GM19025 (cell line): ENCODE measurements around the gene RAB15.

Experiments
- ATAC-seq: cut with Tn5 transposase; IDR thresholded peaks from one replicate; pipeline ENCODE4 v1.9.1; 2021; ENCODE audit warnings: mild to moderate bottlenecking, low read depth, moderate library complexity; ENCODE audit not compliant: unreplicated experiment

The RAB15 gene

DNA sequence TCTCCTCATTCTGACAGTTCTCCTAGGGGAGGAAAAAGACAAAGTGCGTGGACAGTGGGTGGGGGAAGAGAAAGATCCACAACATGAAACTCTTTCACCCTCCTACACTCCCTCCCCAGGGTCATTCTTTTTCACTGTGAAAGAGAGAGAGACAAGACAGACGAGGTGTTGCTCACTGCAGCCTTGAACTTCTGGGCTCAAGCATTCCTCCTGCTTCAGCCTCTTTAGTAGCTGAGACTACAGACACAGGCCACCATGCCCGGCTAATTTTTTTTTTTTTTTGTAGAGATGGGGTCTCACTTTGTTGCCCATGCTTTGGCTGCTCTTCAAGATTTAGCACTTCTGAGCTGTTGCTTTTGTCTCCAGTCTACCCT, 32.3 kb downstream of the RAB15 start:
- no peak for ATAC-seq

DNA sequence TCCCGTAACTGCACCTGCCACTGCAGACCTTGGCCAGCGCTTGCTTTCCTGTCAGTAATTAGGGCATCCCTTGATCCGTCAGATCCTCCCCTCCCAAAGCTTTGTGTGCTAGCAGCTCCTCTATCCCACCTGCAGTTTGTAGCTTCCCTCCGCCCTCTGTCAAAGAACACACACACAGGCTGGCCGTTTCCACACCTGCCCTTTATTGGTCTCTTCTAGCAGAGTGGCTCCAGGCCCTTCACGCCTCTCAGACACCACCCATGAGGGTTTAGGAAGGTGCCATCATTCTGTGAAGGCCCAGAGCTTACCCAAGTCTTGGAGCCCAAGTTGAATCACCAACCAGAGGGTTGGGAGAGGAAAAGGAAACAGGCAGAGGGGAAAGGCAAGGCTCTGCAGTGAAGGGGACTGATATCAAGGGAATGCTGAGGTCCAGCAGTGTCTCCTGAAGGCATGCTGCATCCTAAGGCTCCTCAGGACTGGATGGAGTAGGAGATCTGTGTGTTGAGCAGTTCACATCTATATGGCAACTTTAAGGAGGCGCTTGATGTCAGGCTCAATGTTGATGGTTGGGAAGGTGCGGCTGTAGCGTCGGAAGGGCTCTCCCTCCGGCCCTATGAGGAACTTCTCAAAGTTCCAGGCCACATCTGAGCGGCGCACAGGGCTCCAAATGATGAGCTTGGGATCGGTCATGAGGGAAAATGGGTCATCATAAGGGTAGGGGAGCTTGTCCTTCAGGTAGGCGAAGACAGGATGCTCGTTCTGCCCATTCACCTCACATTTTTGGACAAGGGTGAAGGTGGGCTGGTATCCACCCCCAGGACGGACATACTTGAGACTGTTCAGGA, 32.9 kb downstream of the RAB15 start:
- no peak for ATAC-seq

DNA sequence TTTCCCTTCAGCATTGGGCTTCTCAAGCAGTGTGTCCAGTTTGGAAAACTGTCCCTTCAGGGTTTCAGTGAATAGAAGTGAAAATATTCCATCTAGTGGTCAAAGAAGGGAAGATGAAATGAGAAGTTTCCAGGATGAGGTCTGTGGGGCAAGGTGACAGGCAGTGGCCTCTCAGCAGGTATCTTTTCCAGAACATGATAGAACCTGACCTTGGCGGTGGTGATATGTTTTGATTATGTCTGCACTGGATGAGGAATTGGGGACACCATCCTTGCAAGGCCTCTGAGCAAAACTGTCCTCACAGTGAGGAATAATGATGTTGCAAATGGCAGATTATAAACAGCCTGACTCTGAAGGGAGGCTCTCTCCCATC, 34.3 kb downstream of the RAB15 start:
- ATAC-seq = no peak

DNA sequence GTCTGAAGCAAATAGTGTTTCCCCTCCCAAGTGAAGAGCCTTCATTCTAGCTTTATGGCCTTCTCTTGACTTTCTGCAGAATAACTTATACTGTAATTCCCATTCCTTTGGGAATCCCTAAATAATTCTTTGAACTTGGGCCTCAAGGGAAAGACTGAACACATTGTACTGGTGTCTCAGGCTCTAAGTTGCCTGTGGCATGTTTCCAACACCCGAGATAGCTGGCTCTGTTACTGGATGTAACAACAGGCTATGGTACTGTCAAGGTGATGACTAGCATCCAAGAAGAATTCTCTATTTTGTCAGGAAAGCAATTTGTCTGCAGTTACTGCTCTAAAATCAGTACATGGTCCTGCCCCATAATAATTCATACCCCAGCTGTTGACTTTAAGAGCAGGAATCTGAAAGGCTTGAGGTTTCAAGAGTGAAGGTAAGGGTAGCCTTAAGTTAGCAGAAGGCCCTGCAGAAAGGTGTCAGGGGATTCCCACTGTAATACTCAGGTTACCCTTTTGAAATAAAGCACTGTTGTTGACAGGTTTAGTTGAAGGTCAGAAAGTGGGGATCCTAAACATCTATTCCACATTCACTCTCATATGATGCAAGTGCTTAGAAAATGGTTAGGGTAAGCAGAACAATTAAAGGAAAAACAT, 34.8 kb downstream of the RAB15 start:
- ATAC-seq = no peak

DNA sequence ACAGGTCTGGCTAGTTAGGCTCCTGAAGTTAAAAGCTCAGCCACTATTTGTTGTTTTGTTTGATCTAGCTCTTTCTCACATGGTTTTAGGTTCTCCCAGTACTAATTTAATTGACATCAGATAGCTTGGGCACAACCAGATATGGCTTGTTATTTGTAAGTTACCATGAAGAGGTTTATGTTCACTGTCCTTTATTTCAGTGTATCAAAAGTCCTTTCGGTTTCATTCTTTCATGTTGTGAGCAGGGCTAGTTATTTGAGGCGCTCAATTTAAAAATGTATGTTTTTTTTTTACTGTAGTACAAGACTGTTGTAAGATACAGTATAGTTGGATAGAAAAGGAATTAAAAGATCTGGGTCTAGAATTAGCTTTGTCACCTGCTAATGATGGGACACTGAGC, 36.6 kb downstream of the RAB15 start:
- ATAC-seq = no peak

DNA sequence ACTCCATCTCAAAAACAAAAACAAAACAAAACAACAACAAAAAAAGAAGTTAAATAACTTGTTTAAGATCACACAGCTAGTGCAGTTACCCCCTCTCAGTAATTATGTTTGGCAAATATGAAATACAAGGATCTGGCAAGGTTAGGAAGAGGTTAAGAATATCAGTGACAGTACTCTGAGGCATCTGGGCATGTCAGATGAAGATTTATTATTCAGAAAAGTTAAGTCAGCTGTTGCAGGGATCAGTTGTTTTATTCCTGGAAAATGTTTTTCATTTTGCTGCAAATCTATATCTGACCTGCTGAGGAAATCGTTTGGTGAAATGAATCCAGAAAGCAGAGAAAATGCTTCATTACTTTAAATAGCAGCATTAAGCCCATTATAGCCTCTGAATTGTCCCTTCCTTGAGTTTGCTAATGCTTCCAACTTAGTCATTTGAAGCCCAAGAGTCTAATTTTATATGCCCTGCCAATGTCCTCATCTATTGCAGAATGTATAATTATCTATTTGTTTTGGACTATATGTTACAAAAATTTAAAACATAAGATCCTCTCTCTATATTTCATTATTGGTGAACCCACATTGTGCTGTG, 37.7 kb downstream of the RAB15 start:
- no peak for ATAC-seq

DNA sequence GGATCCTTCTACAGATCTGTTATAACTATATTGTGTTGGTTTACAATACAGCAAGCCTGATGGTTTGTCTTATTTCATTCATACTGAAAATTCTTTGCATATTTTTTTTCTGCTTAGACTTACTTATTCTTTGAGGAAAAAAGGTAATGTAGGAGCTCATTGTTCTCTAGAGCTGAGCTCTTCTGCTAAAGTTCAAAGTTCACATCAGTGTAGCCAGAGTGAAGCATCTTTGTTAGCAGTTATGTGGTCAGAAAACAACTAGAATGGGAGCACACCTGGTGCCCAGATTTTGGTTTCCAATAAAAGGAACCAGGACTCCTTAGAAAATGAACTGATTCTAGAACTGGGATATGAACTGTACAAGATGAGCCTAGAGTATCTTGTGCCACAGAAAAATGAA, 39.9 kb downstream of the RAB15 start:
- ATAC-seq = no peak

DNA sequence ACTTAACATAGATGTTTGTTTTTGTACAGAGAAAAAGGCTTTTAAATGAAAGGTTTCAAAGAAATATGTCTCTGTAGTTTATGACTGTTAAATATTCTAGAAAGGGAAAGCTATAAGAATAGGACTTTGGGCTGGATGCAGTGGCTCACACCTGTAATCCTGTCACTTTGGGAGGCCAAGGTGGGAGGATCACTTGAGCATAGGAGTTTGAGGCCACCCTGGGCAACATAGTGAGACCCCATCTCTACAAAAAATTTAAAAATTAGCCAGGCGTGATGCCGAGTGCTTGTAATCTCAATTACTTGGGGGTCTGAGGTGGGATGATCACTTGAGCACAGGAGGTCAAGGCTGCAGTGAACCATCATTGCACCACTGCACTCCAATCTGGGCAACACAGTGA, 41.0 kb downstream of the RAB15 start:
- no peak for ATAC-seq

DNA sequence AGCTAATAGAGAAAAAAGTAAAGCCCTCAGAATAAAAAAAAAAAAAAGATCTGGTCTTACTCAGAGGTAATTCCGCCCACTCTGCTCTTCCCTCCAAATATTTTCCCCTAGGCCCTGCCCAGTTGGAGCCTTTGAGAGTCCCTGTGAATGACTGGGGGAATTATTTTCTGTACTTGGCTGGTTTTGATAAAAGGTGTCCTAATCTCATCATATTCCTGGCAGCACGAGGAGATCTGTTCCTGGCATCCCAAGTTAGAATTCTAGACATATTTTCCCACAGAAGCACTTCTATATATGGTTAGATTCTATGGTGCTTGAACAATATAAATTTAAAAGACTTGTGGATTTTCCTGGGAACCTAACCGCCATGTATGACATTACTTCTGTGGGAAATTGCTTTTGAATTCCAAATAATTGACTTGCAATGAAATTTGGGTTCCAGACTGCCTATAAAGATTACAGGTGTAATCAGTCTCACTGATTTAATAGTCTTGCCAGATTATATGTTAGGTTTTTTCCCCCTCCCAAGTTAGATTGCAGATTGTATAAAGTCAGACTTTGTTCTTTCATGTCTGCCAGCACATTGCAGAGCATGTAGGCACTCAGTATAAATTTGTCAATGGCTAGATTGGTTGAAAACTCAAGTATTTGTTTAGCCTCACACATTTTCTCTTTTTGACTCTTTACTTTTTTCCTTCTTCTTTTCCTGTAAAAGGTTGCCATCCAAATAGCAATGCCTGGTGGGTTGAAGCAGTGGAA, 41.9 kb downstream of the RAB15 start:
- ATAC-seq = no peak

DNA sequence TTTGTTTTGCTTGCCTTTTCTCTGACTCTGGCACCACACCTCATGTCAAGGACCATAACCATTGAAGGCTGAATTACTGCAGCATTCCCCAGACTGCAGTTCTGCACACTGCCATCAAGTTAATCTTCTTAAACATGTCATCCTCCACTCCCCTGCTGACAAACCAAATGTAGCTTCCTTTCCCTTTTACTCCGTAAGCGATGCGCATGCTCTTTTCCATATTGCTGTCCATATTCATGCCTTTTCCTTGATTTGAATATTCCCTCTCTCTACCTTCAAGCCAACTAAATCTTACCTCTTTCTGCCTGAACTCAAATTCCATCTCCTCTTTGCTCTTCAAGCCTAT, 43.1 kb downstream of the RAB15 start:
- ATAC-seq = no peak

DNA sequence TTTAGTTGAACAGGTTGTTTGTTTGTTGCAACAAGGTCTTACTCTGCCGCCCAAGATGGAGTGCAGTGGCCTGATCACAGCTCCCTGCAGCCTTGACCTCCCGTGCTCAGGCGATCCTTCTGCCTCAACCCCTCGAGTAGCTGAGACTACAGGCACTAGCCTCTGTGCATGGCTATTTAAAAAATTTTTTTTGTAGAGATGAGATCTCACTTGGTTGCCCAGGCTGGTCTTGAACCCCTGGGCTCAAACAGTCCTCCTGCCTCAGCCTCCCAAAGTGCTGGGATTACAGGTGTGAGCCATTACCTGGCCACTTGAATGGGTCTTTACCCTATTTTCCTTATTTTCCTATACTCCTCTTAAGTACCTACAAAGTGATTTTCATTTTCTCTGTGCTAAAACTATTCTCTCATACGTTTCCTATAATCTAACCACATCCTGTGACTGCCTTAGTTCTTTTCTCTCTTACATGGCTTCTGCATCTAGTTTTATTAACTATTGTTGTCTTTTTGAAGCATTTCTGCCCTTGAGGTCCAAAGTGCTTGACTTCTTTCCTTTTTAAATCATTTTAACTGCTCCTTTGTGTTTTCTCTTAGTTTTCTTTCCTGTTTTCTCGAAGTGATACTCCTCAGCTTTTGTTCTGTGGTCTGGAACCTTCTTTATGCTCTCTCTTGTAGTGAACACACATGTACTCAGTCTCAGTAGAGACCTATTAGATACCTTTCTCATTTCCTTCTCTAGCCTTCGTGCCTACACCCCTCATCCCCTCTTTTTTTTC, 43.7 kb downstream of the RAB15 start:
- peak; percentile 67 for ATAC-seq

DNA sequence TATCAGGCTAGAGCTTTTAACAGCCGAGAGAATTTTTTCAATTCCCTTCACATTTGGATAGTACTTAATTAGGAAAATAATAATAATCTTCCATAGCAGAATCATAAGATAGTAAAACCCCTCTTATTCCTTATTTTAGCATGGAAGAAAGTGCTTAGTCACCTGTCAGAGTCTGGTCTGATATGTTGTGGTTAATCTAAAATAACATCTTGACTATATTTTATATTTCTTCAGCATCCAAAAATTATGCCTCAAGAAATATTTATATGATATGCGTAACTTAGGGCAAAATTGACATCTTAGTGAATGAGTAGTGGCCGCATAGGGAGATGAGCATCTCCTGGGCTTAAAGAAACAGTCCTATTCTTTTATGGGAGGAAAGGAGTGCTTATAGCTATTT, 45.1 kb downstream of the RAB15 start:
- ATAC-seq = no peak

DNA sequence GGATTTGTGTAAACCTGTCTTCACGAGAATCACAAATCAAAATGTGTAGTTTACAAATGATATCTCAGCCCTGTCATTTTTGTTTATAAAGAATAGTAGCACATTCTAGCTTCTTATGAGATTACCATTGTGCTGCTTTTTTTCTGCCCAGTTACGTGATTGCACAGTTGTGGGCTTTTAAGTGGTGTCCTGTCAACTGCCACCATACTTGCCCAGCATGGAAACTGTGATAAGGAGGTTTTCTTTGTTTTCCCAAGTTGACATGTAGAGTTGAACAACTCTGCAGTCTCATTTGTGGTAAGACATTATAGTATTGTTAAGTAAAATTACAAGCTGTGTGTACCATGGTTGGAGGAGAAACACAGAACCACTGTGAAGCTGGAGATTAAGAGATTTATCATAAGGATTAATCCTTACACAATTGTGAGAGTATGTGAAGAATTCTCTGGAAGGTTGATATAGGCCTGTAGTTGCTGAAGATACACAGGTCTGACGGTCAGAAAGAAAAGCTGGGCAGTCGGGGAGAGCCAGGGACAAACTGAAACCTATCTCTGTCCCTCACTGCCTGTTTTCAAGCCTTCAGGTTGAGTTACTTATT, 45.6 kb downstream of the RAB15 start:
- ATAC-seq = no peak

DNA sequence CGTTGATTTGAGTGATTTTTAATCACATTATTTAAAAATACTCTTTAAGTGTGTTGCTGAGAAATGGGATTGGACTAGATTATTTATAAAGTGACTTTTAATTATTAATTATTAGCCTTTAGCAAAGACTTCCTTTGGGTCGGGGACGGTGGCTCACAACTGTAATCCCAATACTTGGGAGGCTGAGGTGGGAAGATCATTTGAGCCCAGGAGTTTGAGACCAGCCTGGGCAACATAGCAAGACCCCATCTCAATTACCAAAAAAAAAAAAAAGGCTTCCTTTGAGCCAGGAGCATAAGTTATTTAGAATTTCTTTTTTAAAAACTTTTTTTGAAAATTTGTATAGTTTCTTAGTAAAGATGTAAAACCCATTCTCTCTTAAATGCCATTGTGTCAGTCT, 49.1 kb downstream of the RAB15 start:
- ATAC-seq = no peak

DNA sequence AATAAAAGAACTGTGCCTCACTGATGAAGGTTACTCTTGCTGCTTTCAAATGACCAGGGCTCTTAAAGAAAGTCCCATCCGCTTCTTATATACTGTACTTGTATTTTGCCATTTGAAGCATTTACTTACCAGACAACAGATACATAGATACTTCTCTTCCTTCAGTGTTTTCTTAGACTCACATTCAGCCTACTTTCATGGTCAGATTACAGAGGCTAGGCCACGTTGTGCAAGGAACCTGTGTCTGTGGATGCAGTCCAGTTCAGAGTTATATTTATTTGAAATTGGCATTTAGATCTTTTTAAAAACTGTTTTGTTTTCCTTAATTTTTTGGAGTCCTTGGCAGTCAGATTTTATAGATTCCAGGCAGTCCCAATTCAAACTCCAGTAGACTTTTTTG, 51.7 kb downstream of the RAB15 start:
- no peak for ATAC-seq

DNA sequence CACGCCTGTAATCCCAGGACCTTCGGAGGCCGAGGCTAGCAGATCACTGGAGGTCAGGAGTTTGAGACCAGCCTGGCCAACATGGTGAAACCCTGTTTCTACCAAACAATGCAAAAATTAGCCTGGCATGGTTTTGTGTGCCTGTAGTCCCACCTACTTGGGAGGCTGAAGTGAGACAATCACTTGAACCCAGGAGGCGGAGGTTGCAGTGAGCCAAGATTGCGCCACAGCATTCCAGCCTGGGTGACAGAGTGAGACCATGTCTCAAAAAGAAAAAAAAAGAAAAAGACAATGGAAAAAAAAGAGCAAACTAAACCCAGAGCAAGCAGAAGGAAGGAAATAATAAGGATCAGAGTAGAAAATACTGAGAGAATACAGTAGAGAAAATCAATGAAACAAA, 52.5 kb downstream of the RAB15 start:
- no peak for ATAC-seq

DNA sequence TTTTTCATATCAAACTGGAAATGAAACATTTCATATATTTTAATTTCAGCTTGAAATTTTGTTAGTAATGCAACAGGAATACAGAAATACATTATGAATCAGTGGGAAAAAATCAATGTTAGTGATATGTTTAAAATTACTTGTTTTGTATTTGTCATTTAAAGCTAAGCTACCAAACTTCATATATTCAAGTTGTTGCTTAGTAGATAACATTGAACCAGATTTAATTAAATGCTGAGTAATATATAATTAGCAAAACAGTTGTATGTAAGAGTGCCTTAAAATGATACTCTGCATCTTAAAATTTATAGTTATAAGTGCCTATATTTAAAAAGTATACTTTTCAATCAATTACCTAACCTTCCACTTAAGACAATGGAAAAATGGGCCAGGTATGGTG, 52.9 kb downstream of the RAB15 start:
- ATAC-seq = no peak

DNA sequence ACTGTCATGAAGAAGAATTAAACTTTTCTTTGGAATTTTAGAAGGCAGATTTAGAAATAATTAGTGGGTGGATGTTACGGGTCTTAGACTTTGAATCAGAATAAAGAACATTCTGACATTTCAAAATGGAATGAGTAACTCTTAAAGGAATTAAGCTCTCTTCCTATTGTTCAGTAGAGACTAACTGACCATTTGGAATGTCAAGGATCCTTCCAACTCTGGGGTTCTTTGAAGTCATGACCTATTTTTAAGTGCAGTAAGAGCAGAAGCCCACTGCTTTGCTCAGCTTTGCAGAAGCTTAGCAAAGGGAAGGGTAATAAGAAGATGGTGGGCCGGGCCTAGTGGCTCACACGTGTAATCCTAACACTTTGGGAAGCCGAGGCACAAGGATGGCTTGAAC, 53.9 kb downstream of the RAB15 start:
- ATAC-seq = no peak

DNA sequence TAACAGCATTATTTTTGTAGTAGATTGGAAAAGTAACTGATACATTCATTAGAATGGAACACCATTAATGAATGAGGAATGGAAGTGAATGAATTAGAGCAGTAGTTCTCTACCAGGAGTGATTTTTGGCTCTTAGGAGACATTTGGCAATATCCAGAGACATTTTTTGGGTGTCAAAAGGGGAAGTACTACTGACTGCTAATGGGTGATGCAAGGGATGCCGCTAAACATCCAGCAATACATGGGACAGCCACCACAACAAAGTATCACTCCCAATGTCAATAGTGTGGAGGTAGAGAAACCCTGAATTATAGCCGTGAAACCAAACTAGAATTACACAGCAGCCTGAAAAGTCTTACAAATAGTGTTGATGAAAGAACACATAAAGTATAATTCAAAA, 56.3 kb downstream of the RAB15 start:
- no peak for ATAC-seq

DNA sequence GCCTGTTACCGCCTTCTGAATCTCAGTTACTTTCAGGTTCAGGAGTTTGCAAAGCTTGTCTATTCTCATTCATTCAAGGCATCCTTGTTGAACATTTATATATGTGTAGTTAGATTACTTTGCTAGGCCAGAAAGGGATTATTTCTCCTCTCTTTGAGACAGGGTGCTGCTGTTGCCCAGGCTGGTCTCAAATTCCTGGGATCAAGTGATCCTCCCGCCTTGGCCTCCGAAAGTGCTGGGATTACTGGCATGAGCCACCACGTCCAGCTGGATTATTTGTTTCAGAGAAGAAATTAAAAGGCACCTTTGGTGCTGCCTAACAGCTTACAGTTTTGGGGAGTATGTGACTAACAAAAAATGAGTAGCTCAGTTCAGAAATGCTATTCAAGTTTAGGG, 57.1 kb downstream of the RAB15 start:
- ATAC-seq = no peak
